ENCODE measurements around the gene TIMP2. TPM values are rescaled to one million over a fixed set of nuclear protein-coding genes. Genes with fewer than 3 reads are reported as not detected.
"Not testable (repeated sequence)": the region's sequence is repeated elsewhere in the genome, so short reads cannot be mapped to it uniquely, and the experiment has no call there.

The TIMP2 gene
- polyA plus RNA-seq, 4 donors = 12.7 to 84.6 (median 44.0) TPM

DNA sequence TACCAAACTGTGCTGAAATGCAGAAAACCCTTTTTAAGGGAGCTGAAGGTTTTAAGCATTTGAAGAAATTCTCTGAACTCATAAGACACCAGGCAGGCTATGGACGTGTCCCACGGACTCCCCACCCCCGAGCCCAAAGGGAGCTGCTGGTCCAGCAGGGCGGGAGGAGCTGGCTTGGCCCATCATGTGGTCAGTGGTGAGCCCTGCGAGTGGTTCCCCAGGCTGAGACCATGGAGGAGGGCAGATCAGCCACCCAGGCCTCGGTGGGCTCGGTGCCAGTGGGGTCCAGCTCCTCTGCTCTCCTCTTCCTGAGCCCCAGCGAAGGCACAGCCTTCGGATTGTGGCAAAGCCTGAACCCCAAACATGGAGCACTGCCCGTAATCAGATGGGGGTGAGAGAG lies 27.5 kb upstream of the TIMP2 start:
- no peak for DNase-seq
- Histone ChIP-seq H3K4me3 (ENCODE audit: low read depth in 1 of 3, low read length in 3 of 3) (no peak overlapping the region), H3K27ac (ENCODE audit: low read depth in 1 of 3, low read length in 2 of 3) (peak overlapping the region in 2 of 3 donors; percentile 52 to 68)

DNA sequence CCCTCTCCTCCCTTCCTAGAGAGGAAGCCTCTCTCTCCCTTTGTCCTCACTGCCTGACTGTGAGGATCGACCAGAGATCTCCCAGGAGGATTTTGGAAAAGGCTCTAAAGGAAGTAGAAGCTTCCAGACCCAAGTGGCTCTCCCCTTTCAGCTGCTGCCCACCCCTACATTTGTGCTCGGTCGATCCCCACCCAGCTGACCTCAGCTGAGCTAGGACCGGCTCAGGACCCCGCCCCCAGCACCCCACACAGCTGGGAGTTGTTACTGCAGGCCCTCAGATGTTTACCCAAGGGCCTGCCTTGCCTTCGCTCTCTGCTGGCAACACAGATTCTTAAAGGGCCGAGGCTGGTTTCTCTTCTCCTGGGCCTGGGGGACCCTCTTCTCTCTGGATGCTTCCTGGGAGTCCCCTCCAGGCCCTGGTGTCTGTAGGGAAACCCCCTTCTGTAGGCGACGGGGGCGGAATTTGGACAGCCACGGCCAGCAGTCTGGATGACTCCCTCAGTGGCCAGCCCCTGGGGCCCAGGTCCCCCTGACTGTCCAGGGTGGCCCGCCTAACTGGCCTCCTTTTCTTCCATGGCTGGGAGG lies 26.9 kb upstream of the TIMP2 start:
- no peak overlapping the region for H3K4me3 ChIP-seq (ENCODE audit: low read depth in 1 of 3, low read length in 3 of 3)
- WGBS, 3 donors = 42 to 65% (median 53%) methylated on average over 11 to 12 of the region's 12 CpGs
- peak overlapping the region in 2 of 3 donors; percentile 52 to 68 for H3K27ac ChIP-seq (ENCODE audit: low read depth in 1 of 3, low read length in 2 of 3)
- H3K9me3 ChIP-seq (ENCODE audit: control insufficient read depth in 2 of 2, insufficient read depth in 1 of 2, low read depth in 1 of 2, low read length in 1 of 2) = peaks cover 0 to 16% of the 10 kb centered on the region in 2 donors
- no peak for FAIRE-seq
- no peaks in the 10 kb centered on the region for H3K36me3 ChIP-seq (ENCODE audit: control insufficient read depth in 3 of 3, insufficient read depth in 2 of 3, low read depth in 1 of 3, low read length in 3 of 3)
- H3K4me1 ChIP-seq (ENCODE audit: control insufficient read depth in 3 of 3, insufficient read depth in 2 of 3, low read depth in 1 of 3, low read length in 2 of 3) = peaks cover 0 to 25% (median 2%) of the 10 kb centered on the region in 3 donors
- no peaks in the 10 kb centered on the region for H3K27me3 ChIP-seq (ENCODE audit: control insufficient read depth in 3 of 3, insufficient read depth in 3 of 3, low read length in 3 of 3)
- DNase-seq = peak in 1 of 2 donors; percentile 63

More for the DNA sequence above, 27.5 kb upstream of the TIMP2 start:
- WGBS, 3 donors = 79 to 93% (median 91%) methylated on average over 9 to 10 of the region's 10 CpGs
- Histone ChIP-seq H3K9me3 (ENCODE audit: control insufficient read depth in 2 of 2, insufficient read depth in 1 of 2, low read depth in 1 of 2, low read length in 1 of 2) (peaks cover 0 to 16% of the 10 kb centered on the region in 2 donors), H3K36me3 (ENCODE audit: control insufficient read depth in 3 of 3, insufficient read depth in 2 of 3, low read depth in 1 of 3, low read length in 3 of 3) (no peaks in the 10 kb centered on the region), H3K4me1 (ENCODE audit: control insufficient read depth in 3 of 3, insufficient read depth in 2 of 3, low read depth in 1 of 3, low read length in 2 of 3) (peaks cover 0 to 19% (median 2%) of the 10 kb centered on the region in 3 donors), H3K27me3 (ENCODE audit: control insufficient read depth in 3 of 3, insufficient read depth in 3 of 3, low read length in 3 of 3) (no peaks in the 10 kb centered on the region)
- FAIRE-seq = no peak

DNA sequence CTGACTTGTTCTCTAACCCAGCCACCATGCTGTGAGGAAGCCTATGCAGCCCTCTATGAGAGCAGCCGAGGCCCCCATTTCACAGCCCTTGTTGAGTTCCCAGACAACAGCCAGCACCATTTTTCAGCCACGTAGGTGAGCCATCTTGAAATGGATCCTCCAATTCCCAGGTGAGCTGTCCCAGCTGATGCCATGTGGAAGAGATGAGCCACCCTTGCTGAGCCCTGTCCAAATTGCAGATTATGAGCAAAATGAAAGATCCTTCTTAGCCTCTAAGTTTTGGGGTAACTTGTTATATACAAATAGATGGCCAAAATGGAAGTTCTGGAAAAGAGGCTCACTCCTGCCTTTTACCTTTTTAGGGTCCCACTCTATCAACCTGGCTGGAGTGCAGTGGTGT lies 25.7 kb upstream of the TIMP2 start:
- Histone ChIP-seq H3K4me1 (ENCODE audit: control insufficient read depth in 3 of 3, insufficient read depth in 2 of 3, low read depth in 1 of 3, low read length in 2 of 3) (peaks cover 0 to 26% (median 2%) of the 10 kb centered on the region in 3 donors), H3K27me3 (ENCODE audit: control insufficient read depth in 3 of 3, insufficient read depth in 3 of 3, low read length in 3 of 3) (no peaks in the 10 kb centered on the region), H3K9me3 (ENCODE audit: control insufficient read depth in 2 of 2, insufficient read depth in 1 of 2, low read depth in 1 of 2, low read length in 1 of 2) (peaks cover 0 to 16% of the 10 kb centered on the region in 2 donors), H3K27ac (ENCODE audit: low read depth in 1 of 3, low read length in 2 of 3) (no peak overlapping the region), H3K4me3 (ENCODE audit: low read depth in 1 of 3, low read length in 3 of 3) (no peak overlapping the region), H3K36me3 (ENCODE audit: control insufficient read depth in 3 of 3, insufficient read depth in 2 of 3, low read depth in 1 of 3, low read length in 3 of 3) (no peaks in the 10 kb centered on the region)
- DNase-seq = no peak
- FAIRE-seq = no peak
- 87 to 90% (median 88%) methylated on average over 2 of the region's 2 CpGs for WGBS, 3 donors

DNA sequence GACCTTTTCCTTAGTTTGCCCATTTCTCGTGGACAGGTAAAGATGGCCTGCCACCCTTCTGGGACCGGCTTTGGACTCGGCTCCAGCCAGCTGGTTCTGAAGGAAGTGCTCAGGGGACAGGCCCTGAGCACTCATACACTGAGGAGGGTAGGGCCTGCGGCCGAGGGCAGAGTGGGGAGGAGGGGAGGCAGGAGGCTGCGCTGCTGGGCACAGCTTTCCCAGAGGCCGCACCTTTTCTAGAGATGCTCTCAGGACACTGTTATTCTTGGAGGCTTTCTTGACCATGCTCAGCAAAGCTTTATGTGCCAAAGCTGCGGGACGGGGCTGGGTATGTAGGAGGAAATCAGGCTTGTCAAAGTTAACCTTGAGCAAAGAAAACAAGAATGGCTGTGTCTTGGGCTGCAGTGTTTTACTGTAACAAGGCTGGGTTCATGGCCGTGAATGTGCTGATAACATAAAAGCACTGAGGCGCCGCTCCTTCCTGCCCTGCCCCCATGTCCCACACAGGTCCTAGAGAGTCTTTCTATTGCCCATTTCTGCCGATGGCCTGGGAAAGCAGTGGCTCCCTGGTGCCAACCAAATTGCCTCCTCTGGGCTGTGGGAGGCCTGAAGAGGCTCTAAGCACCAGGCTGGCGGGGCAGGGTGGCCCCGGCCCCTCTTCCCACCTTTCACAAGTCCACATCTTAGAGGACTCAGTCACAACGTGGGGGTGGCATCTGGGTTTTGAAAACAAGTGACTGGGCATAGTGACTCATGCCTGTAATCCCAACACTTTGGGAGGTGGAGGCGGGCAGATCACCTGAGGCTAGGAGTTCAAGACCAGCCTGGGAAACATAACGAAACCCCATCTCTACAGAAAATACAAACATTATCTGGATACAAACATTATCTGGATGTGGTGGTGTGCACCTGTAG lies 22.3 kb upstream of the TIMP2 start:
- peak; percentile 71 to 78 for DNase-seq
- no peak for FAIRE-seq
- no peak overlapping the region for H3K4me3 ChIP-seq (ENCODE audit: low read depth in 1 of 3, low read length in 3 of 3)
- H3K36me3 ChIP-seq (ENCODE audit: control insufficient read depth in 3 of 3, insufficient read depth in 2 of 3, low read depth in 1 of 3, low read length in 3 of 3) = no peaks in the 10 kb centered on the region
- H3K4me1 ChIP-seq (ENCODE audit: control insufficient read depth in 3 of 3, insufficient read depth in 2 of 3, low read depth in 1 of 3, low read length in 2 of 3) = peaks cover 0 to 23% (median 2%) of the 10 kb centered on the region in 3 donors
- no peaks in the 10 kb centered on the region for H3K27me3 ChIP-seq (ENCODE audit: control insufficient read depth in 3 of 3, insufficient read depth in 3 of 3, low read length in 3 of 3)
- 31 to 61% (median 40%) methylated on average over 18 of the region's 18 CpGs for WGBS, 3 donors
- peaks cover 0 to 16% of the 10 kb centered on the region in 2 donors for H3K9me3 ChIP-seq (ENCODE audit: control insufficient read depth in 2 of 2, insufficient read depth in 1 of 2, low read depth in 1 of 2, low read length in 1 of 2)
- H3K27ac ChIP-seq (ENCODE audit: low read depth in 1 of 3, low read length in 2 of 3) = peak overlapping the region in 2 of 3 donors; percentile 53 to 60

DNA sequence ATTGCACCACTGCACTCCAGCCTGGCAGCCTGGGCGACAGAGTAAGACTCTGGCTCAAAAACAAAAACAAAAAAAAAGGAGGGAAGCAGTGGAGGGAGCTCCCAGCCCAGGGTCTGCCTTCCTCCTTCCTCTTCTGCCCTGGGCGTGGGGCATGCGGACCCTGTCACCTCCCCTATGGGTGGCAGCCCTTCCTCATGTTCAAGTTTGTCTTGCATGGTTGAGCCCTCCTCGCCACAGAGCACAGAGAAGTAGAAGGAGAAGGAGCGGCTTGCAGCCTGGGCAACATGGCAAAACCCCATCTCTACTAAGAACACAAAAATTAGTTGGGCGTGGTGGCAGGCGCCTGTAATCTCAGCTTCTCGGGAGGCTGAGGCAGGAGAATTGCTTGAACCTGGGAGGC lies 21.4 kb upstream of the TIMP2 start:
- FAIRE-seq (no peak), DNase-seq (no peak)
- no peaks in the 10 kb centered on the region for H3K36me3 ChIP-seq (ENCODE audit: control insufficient read depth in 3 of 3, insufficient read depth in 2 of 3, low read depth in 1 of 3, low read length in 3 of 3)
- no peak overlapping the region for H3K27ac ChIP-seq (ENCODE audit: low read depth in 1 of 3, low read length in 2 of 3)
- no peaks in the 10 kb centered on the region for H3K27me3 ChIP-seq (ENCODE audit: control insufficient read depth in 3 of 3, insufficient read depth in 3 of 3, low read length in 3 of 3)
- H3K9me3 ChIP-seq (ENCODE audit: control insufficient read depth in 2 of 2, insufficient read depth in 1 of 2, low read depth in 1 of 2, low read length in 1 of 2) = peaks cover 0 to 16% of the 10 kb centered on the region in 2 donors
- peaks cover 0 to 15% (median 0%) of the 10 kb centered on the region in 3 donors for H3K4me1 ChIP-seq (ENCODE audit: control insufficient read depth in 3 of 3, insufficient read depth in 2 of 3, low read depth in 1 of 3, low read length in 2 of 3)
- no peak overlapping the region for H3K4me3 ChIP-seq (ENCODE audit: low read depth in 1 of 3, low read length in 3 of 3)
- WGBS, 3 donors = 71 to 86% (median 82%) methylated on average over 7 to 8 of the region's 8 CpGs

GRCh38 chr17:78946131-78946530 lies 20.9 kb upstream of the TIMP2 start:
- DNase-seq = no peak
- Histone ChIP-seq H3K27me3 (ENCODE audit: control insufficient read depth in 3 of 3, insufficient read depth in 3 of 3, low read length in 3 of 3) (no peaks in the 10 kb centered on the region), H3K4me1 (ENCODE audit: control insufficient read depth in 3 of 3, insufficient read depth in 2 of 3, low read depth in 1 of 3, low read length in 2 of 3) (peaks cover 0 to 14% (median 0%) of the 10 kb centered on the region in 3 donors), H3K27ac (ENCODE audit: low read depth in 1 of 3, low read length in 2 of 3) (no peak overlapping the region), H3K36me3 (ENCODE audit: control insufficient read depth in 3 of 3, insufficient read depth in 2 of 3, low read depth in 1 of 3, low read length in 3 of 3) (no peaks in the 10 kb centered on the region), H3K9me3 (ENCODE audit: control insufficient read depth in 2 of 2, insufficient read depth in 1 of 2, low read depth in 1 of 2, low read length in 1 of 2) (peaks cover 0 to 14% of the 10 kb centered on the region in 2 donors), H3K4me3 (ENCODE audit: low read depth in 1 of 3, low read length in 3 of 3) (no peak overlapping the region)
- 85 to 87% (median 85%) methylated on average over 7 of the region's 7 CpGs for WGBS, 3 donors
- no peak for FAIRE-seq

- not testable (repeated sequence) for H3K27ac ChIP-seq (ENCODE audit: low read depth in 1 of 3, low read length in 2 of 3); FAIRE-seq; H3K36me3 ChIP-seq (ENCODE audit: control insufficient read depth in 3 of 3, insufficient read depth in 2 of 3, low read depth in 1 of 3, low read length in 3 of 3); H3K27me3 ChIP-seq (ENCODE audit: control insufficient read depth in 3 of 3, insufficient read depth in 3 of 3, low read length in 3 of 3); H3K9me3 ChIP-seq (ENCODE audit: control insufficient read depth in 2 of 2, insufficient read depth in 1 of 2, low read depth in 1 of 2, low read length in 1 of 2); H3K4me3 ChIP-seq (ENCODE audit: low read depth in 1 of 3, low read length in 3 of 3); DNase-seq
- H3K4me1 ChIP-seq (ENCODE audit: control insufficient read depth in 3 of 3, insufficient read depth in 2 of 3, low read depth in 1 of 3, low read length in 2 of 3) = peaks cover 0 to 14% (median 0%) of the 10 kb centered on the region in 3 donors
- 88 to 92% (median 90%) methylated on average over 12 of the region's 12 CpGs for WGBS, 3 donors
Measured at GRCh38 chr17:78945455-78945854, 20.3 kb upstream of the TIMP2 start.

GRCh38 chr17:78944956-78945355 lies 19.8 kb upstream of the TIMP2 start:
- 79 to 80% (median 80%) methylated on average over 10 of the region's 10 CpGs for WGBS, 3 donors
- H3K27me3 ChIP-seq (ENCODE audit: control insufficient read depth in 3 of 3, insufficient read depth in 3 of 3, low read length in 3 of 3) = no peaks in the 10 kb centered on the region
- peaks cover 0 to 2% of the 10 kb centered on the region in 2 donors for H3K9me3 ChIP-seq (ENCODE audit: control insufficient read depth in 2 of 2, insufficient read depth in 1 of 2, low read depth in 1 of 2, low read length in 1 of 2)
- peaks cover 0 to 14% (median 0%) of the 10 kb centered on the region in 3 donors for H3K4me1 ChIP-seq (ENCODE audit: control insufficient read depth in 3 of 3, insufficient read depth in 2 of 3, low read depth in 1 of 3, low read length in 2 of 3)
- FAIRE-seq (no peak), DNase-seq (no peak)
- H3K4me3 ChIP-seq (ENCODE audit: low read depth in 1 of 3, low read length in 3 of 3) = no peak overlapping the region
- no peaks in the 10 kb centered on the region for H3K36me3 ChIP-seq (ENCODE audit: control insufficient read depth in 3 of 3, insufficient read depth in 2 of 3, low read depth in 1 of 3, low read length in 3 of 3)
- no peak overlapping the region for H3K27ac ChIP-seq (ENCODE audit: low read depth in 1 of 3, low read length in 2 of 3)
